NCI-H748 (cell line): Measurements from ENCODE around the gene STK16.
"Not testable (repeated sequence)": the region's sequence is repeated elsewhere in the genome, so short reads cannot be mapped to it uniquely, and the experiment has no call there.

Source experiments
- DNase-seq: peaks from one replicate; lab custom pipeline; 2025; ENCODE audit not compliant: unreplicated experiment; lab: John Stamatoyannopoulos, UW

STK16 gene

DNA sequence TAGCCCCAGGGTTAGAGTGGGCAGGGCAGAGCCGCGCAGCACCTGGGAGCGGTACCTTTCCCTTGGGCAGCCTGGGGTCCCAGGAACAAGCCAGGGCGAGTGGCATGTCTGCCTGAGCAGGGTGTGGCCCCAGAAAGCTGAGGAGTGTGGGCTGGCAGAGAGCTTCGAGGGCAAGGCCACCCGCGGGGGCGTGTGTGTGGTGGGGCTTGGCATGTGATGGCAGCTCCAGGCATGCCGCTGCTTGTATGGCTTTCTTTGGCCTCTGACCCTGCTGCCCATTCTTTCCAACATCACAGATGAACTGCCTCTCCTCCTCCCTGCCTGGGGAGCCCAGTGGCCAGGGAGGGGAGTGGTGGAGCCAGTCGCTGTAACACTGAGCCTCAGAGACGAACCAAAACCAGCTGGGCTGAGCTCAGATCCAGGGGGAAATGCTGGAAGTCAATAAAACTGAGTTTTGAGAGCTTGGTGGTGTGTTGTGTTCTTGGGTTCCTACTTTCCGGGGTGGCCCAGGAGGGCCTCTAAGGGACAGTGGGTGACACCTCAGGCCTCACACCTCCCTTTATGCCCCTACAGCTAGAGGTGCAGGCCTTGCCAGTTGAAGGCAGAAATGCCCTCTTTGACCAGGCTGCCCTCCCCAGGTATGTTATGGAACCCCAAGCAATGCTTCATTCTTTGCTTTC is 41.3 kb downstream of the STK16 start:
- no peak for DNase-seq

- not testable (repeated sequence) for DNase-seq
Measured at GRCh38 chr2:219287116-219287440, 41.8 kb downstream of the STK16 start.

DNA sequence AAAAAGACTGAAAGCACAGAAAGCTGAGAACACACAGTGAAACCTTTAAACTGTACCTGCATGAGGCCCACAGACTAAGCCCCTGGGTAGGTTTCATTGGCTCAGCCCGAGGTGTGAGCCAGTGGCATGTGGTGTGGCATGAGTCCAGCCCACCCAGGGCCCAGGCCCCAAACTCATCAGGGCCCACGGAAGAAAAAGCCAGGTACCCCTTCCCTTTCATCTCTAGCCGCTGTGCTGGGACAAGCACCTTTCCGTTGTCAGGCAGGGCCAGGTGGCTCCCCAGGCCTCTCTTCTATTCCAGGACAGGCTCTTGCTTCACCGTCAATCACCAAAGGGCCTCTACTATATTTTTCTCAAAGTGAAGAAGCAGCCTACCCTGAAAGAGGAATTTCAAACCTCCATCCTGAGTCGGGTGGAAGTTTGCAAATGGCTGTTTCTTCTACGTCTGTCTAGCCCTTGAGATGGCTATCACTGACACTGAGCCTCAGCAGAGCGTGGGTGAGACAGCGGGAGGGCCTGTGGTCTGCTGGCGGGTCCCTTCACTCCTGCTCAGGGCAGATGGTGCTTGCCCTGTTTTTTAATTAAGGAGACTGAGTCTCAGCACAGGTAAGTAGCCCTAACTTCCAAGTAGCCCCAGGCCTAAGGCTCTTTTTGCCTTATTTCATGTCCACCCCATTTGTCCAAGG is 42.4 kb downstream of the STK16 start:
- DNase-seq: no peak

DNA sequence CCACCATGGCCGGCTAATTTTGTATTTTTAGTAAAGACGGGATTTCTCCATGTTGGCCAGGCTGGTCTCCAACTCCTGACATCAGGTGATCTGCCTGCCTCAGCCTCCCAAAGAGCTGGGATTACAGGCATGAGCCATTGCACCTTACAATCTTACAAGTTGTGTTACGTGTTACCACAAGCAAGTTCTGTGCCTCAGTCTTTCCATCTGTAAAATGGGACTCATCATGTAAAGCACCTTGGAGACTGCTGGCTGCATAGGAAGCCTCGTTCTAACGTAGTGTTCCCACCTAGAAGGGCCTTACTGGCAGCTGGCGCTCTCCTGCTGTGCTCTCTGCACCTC is 43.9 kb downstream of the STK16 start:
- no peak for DNase-seq

DNA sequence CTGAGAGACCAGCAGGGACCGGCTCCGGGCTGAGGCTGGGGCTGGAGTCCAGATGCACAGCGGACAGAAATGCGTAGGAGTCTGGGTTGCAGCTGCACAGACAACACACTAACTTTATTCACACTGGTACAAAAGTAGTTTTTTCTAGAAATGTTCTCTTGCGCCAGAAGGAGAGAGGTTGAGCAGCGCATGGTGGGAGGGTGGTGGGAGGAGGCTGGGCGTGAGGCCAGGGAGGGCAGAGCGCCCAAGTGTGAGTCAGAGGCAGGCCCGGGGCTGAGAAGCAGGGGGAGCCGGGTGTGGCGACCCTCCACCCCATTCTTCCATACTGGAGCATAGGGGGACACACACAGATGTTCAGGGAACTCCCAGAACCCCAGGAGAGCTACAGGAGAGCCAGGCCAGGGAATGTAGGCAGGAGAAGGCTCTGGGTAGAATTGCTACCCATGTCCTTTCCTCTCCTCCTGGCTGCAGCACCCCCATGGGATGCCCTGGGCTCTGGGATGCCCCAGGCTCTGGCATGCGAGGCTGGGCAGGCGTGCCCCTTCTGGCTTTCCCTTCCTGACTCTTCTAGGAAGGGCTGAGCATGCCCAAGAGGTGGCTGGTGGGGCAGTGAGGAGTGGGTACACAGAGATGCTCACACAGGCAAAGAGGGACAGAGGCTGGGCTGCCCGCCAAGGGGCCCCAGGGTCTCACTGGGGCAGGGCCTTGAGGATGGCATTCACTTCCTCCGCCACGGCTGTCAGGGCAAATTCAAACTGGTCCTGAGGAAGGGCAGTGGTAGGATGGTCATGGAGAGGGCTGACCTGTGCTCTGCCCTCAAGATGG is 44.5 kb downstream of the STK16 start:
- no peak for DNase-seq

GRCh38 chr2:219290381-219291171 is 45.3 kb downstream of the STK16 start:
- no peak for DNase-seq

DNA sequence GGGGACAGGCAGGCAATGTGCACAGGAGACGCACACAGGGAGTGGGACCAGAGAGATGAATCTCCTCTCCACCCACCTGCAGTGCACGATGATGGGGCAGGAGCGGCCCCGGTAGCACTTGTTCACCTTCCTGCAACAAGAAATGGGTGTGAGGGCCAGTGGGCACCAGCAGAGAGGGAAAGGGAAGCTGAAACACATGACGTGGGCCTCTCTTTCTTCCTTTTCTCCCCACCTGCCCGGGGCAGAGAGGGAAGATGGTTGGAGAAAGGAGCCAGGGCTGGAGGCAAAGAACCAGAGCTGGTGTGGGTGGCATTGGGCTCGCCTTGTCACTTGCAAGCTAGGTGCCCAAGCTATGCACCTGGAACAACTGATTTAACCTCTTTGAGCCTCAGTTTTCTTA is 46.1 kb downstream of the STK16 start:
- no peak for DNase-seq

DNA sequence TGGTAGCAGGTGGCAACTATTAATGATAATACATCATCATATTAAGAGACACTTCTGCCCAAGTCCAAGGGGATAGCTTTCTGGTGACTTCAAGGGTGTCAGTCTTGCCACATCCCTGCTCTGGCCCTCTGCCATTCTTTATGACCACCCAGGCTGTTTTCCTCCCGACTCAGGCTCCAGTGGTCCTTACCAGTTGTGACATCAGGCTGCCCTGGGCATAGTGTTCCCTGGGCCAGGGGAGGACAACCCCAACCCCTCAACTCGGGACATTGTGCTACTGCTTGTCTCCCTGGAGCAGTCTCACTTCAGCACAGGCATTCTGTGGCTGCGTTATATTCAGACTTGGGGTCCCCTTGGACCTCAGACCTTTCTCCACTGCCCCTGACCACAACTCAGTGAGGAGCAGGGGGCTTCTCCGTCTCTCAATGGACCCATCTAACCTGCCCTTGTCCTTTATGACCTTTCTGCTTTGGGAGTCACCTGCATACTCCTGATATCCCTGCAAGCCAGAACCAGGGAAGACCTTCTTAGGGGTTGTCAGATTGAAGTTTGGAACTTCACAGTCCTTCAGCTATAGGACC is 46.7 kb downstream of the STK16 start:
- no peak for DNase-seq

DNA sequence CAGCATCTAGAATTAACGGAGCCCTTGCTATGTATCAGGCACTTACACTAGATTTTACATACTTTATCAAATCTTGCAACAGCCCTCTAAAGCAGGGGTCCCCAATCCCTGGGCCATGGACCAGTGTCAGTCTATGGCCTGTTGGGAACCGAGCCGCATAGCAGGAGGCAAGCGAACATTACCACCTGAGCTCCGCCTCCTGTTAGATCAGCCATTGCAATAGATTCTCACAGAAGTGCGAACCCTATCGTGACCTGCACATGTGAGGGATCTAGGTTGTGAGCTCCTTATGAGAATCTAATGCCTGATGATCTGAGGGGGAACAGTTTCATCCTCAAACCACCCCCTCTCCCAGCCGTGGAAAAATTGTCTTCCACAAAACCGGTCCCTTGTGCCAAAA is 47.3 kb downstream of the STK16 start:
- DNase-seq: no peak

- no peak for DNase-seq
Measured at GRCh38 chr2:219293736-219294231, 48.5 kb downstream of the STK16 start.

DNA sequence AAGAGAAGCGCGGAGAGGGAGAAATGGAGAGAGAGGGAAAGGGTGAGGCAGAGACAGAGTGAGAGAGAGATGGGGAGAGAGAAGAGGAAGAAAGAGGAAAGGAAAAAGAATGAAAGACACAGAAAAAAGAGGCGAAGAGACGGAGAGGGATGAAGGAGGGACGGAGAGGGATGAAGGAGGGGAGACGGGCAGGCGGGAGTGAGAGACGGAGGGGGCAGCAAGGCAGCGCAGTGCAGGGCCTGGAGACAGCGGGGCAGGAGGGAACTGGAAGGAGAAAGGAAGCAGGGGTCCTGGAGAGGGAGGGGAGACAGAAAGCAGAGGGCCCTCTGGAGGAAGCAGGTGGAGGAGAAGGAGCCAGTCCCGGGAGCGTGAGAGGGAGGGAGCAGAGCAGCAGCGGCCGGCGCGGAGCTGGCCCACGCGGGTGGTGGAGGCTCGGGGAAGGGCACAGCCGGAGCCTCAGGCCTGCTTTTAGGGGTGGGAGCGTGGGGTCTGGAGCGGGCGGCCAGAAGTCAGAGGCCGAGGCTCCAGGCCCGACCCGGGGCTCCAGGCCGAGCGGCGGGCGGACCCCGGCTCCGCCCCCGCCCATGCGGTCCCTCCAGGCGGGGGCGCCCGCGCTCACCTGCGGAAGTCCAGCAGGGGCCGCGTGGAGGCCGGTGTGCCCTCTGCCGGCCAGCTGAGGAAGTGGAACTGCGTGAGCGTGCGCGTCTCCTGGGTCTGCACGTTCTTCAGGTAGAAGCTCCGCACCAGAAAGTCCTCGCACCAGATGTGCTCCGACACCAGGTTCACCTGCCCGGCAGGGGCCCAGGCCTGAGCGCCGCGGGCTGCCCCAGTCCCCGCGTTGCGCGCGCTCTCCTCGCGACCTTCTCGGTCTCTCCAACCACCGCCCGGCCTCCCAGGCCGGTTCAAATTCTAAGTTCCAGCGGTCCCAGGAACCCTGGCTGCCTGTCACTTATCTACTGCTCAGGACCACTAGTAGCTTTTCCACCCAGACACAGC is 49.4 kb downstream of the STK16 start:
- peak; percentile 87 for DNase-seq

- no peak for DNase-seq
Measured at GRCh38 chr2:219296142-219296541, 50.9 kb downstream of the STK16 start.

DNA sequence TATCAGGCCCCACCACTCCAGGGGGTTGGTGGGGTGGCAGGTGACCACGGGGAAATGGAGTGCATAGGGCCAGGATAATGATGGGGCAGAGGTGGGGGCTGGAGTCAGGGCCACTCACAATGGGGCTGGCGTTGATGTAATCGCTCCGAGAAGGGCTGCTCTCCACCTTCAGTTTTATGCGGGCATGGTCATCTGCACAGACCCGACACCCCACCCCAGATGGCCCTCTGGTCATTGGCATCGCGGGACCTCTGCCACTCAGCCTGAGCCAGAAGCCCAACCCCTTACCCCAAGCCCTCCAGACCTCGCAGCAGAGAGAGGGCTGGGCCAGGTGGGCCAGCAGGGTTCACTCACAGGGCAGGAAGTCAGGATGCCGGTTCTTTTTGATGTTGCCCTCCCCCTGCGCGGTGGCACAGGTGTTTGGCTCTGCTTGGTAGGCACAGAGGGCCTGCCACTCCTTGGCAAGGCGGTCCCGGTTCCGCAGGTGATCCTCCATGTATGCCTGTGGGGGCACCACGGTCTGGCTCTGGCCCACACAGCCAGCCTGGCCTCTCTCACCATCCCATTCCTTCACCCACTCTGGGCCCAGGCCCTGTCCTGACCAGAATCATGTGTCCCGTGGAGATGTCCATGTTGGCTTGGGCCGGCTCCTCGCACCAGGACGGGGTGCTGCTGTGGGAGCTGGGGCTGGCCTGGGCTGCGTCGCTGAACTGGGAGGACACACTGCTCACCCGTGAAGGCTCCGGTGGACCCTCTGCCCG is 51.5 kb downstream of the STK16 start:
- DNase-seq: no peak

DNA sequence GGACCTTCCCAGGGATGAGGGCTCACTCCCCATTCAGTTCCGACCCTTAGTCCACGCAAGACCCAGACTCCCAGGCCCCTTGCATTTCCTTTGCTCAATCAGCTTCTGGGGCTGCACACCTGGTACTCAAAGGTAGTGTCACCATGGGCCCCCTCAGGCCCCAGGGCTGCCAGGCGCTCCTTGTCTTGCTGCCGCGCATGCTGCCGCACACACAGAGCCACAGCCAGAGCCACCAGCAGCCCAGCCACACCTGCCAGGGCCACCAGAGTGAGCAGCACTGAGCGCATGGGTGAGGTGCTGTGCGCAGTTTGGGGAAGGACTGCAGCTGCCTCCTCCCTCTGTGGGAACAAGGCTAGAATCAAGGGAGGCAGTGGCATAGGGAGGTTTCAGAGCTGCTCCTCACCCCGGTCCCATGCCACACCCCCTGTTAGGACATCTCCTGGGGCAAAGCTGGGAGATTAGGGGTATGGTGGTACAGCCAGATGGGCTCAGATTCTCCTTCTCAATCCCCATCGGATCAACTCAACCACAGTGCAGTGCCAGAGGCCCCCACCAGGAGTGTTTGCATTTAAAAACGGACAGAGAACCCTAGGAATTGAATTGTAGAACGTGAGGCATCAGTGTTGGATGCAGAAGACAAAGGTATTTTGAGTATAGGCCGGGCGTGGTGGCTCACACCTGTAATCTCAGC is 52.6 kb downstream of the STK16 start:
- no peak for DNase-seq

DNA sequence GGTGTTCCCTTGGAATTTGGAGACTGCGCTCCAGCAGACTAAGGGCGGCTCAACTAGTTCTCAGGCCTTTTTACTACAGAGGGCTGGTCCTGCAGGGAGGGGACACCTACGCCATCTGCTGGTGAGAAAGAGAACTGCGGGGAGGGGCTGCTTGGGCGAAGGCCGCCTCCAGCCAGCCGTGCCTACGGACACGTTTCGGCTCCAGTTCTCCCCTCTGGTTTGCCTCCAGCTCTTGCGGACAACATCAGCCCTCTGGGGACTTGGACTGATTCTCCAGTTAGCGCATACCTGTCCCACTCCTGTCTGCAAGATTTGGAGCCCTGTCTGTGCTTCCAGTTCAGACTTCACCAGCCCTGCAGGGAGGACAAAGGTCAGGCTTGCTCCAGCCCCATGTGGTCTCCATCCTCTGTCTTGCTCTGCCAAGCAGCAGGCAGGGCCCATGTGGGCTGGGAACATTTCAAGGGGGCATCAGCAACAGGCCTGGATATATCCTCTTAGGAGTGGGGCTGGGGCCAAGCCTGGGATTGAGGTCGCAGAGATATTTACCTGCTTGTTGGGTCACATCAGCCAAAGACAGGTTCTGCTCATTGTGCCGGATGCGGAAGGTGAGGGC is 53.6 kb downstream of the STK16 start:
- peak; percentile 68 for DNase-seq

GRCh38 chr2:219299372-219299760 is 54.1 kb downstream of the STK16 start:
- DNase-seq: no peak
